SH-SY5Y (cell line): Measurements from ENCODE around the gene KCNIP4.

Experiments used
- GATA2 ChIP-seq: IDR thresholded peaks from 2 replicates; pipeline ENCODE4 v1.6.1; 2011; ENCODE audit warnings: mild to moderate bottlenecking, low read depth, low read length
- GATA3 ChIP-seq: IDR thresholded peaks from 2 replicates; pipeline ENCODE4 v1.6.1; 2011; ENCODE audit warnings: low read depth, mild to moderate bottlenecking, low read length, moderate library complexity

- no peak for TF ChIP-seq GATA3
- TF ChIP-seq GATA2, result no peak
Observed at GRCh38 chr4:21769404-21770147, 179.0 kb downstream of the KCNIP4 start.
